CD4-positive, alpha-beta T cell treated with Interleukin-17A for 4 hours (primary cell): ENCODE data around the gene ELF3.
"Not testable (repeated sequence)": the region's sequence is repeated elsewhere in the genome, so short reads cannot be mapped to it uniquely, and the experiment has no call there.

Source experiments
- DNase-seq: peaks from one replicate; pipeline ENCODE4 v3.0.0-alpha.2; 2020; ENCODE audit warnings: mixed read lengths

Gene ELF3

GRCh38 chr1:202009326-202010179, 834 bp upstream of the ELF3 start:
- DNase-seq = peak; percentile 71

- DNase-seq = no peak
Observed at GRCh38 chr1:202011994-202012393, 1.6 kb downstream of the ELF3 start.

- no peak for DNase-seq
Observed at GRCh38 chr1:202012544-202013478, 2.4 kb downstream of the ELF3 start.

- DNase-seq = no peak
Observed at GRCh38 chr1:202013603-202014002, 3.2 kb downstream of the ELF3 start.

- no peak for DNase-seq
Observed at GRCh38 chr1:202014060-202014459, 3.7 kb downstream of the ELF3 start.

GRCh38 chr1:202014915-202015661, 4.7 kb downstream of the ELF3 start:
- DNase-seq = no peak

- DNase-seq = no peak
Observed at GRCh38 chr1:202015662-202015937, 5.2 kb downstream of the ELF3 start.

- DNase-seq = no peak
Observed at GRCh38 chr1:202016022-202016810, 5.8 kb downstream of the ELF3 start.

GRCh38 chr1:202016811-202017748, 6.7 kb downstream of the ELF3 start:
- no peak for DNase-seq

- no peak for DNase-seq
Observed at GRCh38 chr1:202017749-202018467, 7.5 kb downstream of the ELF3 start.

- no peak for DNase-seq
Observed at GRCh38 chr1:202018468-202019234, 8.3 kb downstream of the ELF3 start.

- DNase-seq = not testable (repeated sequence)
Observed at GRCh38 chr1:202019235-202019558, 8.8 kb downstream of the ELF3 start.

GRCh38 chr1:202023001-202023433, 12.6 kb downstream of the ELF3 start:
- no peak for DNase-seq

- DNase-seq = no peak
Observed at GRCh38 chr1:202029171-202029665, 18.8 kb downstream of the ELF3 start.

GRCh38 chr1:202029727-202030126, 19.3 kb downstream of the ELF3 start:
- DNase-seq = no peak

GRCh38 chr1:202031796-202032195, 21.4 kb downstream of the ELF3 start:
- DNase-seq = no peak

- no peak for DNase-seq
Observed at GRCh38 chr1:202034149-202034682, 23.8 kb downstream of the ELF3 start.

GRCh38 chr1:202034683-202035462, 24.5 kb downstream of the ELF3 start:
- DNase-seq = no peak
